Stimulated activated CD4-positive, alpha-beta T cell treated with anti-CD3 and anti-CD28 coated beads, TNF-alpha, amount 100 ng/mL, for 1 hour (primary cell): Measurements from ENCODE around the gene BMP6.

Source experiments
- DNase-seq, 3 donors: peaks; one replicate each; pipeline ENCODE4 v3.0.0-alpha.2; 2020; ENCODE audit warnings: low read depth in 3 of 3, low spot score in 1 of 3

The BMP6 gene

DNA sequence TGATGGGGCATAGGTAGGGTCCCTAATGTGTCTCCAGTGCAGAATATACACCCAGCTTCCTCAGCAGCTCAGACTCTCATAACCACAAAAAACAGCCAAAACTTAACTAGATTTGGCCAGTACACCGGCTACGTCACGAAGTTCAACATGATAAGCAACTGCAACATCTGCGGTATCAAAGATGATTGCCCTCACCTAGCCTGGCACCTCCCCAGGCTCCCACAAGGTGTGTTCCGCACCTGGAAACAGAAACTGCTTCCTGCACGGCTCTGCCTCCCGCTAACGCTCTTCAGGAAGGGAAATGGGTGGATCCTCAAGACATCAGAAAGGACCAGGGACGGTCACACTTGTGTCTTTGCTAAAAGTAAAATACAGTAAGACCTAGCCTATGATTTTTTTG is 175.2 kb downstream of the BMP6 start:
- no peak for DNase-seq

DNA sequence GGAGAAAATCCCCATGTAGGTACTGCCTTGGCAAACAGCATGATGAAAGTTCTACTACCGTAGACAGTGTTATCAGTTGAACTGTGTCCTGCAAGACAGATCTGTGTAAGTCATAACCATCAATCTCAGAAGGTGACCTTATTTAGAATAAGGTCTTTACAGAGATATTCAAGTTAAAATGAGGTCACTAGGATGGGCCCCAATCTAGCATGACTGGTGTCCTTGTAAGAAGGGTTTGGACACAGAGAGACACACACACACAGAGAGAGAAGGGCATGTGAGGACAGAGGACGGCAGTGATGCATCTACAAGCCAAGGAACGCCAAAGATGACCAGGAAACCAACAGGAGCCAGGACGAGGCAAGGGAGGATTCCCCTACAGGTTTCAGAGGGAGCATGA is 175.9 kb downstream of the BMP6 start:
- no peak for DNase-seq

DNA sequence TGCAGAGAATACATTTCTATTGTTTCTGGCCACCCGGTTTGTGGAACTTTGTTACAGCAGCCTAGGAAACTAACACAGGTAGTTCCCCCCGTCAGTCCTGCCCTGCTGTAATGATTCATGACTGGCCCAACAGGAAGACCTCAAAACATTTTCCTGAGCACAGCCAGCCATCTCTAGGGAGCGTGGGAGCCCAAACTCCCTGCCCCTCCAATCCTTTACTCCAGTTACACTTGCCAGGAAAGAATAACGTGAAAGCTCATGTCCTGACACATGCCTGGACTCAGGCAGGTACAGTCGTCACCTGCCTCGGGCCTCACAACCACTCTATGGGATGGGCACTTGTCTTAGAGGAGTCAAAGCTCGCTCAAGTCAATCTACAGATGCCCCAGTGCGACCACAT is 176.3 kb downstream of the BMP6 start:
- DNase-seq = no peak

DNA sequence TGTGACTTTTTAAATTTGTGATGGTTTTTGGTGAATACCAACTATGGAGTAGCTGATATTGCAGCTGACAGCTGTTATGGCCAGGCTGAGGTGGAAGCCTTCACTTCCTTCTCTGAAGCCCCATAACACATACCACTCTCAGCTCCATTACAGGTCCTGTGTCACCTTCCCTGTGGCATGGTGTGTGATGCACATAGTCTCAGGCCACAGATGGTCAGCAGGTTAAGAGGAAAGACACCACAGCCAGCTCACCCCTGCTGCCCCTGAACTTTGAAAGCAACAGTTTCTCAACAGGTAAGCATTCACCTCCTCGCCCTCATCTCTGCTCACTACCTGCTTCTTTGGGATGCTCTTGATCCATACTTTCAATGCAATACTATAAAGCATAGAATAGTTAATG is 177.0 kb downstream of the BMP6 start:
- no peak for DNase-seq

DNA sequence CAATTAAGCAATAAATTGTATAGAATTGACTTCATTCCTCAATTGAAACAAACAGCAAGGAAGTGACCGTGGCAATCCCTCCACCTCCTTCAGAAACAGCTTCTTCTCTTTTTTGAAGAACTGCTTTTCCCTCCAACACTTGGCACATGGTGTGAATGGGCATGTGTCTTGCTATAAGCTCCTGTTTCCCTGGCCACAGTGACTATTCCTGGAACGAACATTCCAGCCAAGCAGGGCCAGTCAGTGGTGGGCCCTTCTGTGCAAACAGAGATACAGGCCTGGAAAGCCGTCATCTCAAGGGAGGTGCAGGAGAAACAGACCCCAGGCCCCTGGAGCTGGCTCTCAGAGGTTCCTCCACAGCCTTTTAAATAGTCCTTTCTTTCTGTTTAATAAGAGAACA is 177.8 kb downstream of the BMP6 start:
- no peak for DNase-seq

DNA sequence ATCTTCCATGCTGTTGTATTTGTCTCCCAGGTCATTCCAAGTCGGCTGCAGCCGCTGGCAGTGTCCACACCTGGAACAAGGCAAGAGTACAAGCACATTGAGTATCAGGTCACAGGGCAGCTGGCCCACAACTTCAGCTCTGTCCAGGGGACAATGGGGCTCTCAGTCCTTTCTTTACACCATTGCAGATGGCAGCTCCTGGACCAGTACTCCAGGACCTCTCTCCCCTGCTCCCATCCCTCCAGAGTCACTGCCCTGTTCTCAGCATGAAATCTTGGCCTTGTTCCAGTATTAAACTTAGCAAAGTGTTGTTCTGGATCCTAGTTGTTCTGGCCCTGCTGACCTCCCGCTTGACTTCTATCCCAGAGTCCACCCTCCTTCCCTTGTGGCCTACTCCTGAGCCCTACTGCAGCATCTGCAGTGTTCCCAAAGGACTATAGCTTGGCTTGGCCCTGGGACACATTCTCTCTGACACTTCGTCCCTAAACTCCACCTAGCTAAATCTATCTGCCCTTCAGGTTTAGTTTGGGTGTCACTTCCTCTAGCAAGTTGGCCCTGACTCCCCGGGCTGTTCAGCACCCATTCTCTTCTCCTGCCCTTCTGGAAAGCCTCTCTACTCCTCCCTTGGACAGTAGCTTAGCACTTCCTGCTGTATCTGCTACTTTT is 178.9 kb downstream of the BMP6 start:
- DNase-seq = no peak

DNA sequence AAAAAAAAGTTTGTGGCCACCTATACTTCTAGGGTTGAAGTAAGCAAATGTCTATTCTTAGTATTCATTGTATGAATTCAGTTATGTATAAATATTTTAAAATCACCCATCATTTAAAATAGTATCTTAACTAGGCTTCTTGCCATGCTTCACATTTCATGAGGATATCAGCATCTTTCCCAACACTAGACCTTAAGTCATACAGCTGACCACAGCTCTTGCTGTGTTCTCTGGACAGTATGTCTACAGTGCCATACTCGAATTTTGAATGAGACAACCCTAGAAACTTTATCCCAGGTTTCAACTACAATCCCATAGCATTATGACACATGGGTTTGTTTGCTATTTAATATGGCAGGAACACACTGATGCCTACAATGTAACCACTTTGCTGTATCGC is 179.5 kb downstream of the BMP6 start:
- no peak for DNase-seq

DNA sequence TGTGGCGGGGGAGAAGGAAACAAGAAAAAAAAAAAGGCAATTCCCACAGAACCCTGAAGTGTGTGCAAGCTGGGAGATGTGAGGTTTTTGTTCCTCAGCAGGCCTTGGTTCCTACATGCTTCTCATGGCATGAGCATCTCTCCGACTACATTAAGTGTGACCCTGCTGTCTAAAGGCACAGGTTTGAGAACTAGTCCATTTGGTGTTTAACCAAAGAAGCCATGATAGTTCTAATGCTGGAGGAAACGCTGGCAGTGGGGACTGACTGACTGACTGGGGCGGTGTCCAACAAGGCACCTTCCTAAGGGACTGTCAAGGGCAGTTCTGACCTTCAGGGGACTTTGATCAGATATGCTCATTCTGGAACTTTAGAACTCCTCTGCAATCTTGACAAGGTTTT is 180.8 kb downstream of the BMP6 start:
- DNase-seq = no peak

DNA sequence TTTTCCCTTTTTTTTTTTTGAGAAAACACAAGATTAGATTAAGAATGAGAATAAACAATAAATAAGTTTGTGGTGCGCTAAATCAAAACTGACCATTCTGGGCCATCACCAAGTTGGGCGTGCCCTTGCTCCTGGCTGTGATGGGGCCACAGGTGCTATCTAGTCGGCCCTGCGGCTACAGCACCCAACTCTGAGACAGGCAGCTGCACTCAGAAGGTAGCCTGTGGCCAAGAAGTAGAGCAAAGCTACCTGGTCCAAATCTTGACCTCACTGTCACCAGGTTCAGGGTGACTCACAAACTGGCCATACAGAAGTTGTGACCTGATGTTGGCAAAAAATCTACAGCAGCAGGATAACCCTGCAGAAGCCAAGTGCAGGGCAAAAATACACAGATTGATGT is 181.3 kb downstream of the BMP6 start:
- no peak for DNase-seq

DNA sequence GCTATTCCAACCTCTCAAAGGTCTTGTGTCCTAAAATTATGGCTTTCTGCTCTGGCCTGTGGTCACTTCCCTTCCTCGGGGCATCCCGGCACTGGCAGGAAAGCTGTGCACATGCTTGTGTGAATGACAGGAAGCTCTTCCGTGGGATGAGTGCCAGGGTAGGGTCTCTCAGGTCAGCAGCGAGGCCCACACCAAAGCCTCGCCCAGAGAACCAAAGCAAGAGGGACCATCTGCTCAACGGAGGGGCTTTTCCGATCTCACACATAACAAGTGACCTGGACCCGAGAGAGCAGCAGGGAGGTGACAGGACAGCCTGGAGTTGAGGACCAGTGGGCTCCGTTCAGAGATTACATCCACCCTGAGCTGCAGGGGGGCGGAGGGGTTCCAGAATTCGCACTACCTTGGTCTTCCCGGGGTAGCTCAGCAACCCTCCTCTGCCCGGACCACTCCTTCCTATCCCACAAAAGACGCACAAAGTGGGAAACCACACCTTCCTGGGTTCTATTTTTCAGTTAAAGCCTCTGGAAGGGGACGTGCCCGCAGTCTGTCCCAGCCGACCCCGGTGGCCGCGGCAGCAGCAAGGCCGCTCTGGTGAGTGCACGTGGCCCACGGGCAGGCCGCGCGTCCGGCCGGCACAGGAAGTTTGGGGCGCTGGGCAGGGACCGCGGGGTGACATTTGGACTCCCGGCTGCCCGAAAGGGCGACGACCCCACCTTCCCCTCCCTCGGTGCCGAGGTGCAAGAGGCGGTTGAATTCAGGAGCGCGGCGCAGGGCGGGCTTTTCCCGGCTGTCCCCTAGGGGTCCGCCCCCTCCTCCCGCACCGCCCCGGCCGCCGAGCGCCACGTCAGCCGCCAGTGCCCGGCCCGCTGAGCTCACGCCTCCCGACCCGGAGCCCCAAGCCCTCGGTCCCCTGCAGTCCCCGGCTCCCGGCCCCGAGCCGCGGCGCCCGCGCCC is 183.7 kb downstream of the BMP6 start:
- peak in 1 of 3 donors; percentile 43 for DNase-seq

DNA sequence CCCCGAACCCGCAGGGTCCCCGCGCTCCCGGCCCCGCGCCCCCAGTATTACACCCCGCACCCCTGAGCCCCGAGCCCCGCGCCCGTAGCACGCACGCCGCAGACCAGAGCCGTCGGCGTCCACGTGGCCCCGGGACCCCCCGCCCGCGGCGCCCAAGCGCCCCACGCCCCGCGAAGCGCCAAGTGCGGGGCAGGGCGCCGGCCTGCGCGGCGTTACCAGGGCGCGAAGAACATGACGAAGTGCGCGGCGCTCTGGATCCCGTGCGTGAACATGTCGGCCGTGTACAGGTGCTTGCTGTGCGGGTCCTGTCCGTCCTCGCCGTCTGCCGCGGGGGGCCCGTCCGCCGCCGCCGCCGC is 184.4 kb downstream of the BMP6 start:
- DNase-seq = no peak

DNA sequence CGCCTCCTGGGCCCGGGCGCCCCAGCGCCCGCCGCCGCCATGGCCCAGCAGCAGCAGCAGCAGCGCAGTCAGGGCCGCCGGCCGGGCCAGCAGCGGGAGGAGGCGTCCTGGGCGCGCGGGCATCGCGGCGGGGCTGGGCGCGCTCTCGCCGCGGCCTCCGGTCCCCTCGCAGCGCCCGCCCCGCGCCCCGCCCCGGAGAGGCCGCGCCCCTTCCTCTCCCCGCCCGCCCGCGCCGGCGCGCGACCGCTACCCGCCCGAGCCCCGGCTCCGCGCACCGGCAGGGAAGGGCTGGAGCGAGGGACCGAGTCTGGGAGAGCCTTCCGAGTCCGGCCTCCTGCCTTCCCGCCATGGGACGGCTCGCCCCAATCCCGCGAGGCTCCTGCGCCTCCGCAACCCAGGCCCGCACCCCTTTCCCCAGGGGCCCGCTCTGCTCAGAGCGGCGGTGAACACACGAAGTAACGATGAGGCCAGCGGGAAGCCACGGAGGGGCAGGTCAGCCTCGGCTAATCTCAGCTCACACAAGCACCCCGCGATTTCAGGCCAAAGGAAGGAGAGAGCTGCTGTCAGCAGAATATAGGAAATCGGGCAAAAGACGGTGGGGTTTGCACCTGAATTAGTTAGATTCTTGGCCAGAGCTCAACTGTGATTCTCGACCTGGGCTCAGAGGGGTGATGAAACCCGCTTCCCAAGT is 184.9 kb downstream of the BMP6 start, which contains the start of gene TXNDC5:
Gene TXNDC5 (minus strand): TSS at position 135 of the 691 bp plus-strand sequence. CDS start 12 bp downstream, at position 123.
- peak in 2 of 3 donors; percentile 33 to 66 for DNase-seq

DNA sequence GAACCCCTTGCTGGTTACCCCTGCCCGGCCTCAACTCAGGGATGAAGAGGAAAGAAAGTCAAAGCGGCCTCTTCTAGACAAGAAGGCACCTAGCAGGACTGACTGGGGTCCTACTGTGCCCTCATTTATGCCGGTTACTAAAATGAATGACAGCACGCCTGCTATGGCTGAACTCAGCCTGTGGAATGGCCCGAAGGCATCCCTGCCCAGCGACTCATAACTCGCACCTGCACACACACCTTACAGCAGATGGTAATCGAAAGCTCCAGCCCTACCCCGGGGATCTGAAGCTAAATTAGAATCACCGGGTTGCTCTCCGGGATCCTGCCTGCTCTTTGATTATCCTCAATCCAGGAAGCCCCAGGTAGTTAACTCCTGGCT is 185.4 kb downstream of the BMP6 start:
- no peak for DNase-seq

DNA sequence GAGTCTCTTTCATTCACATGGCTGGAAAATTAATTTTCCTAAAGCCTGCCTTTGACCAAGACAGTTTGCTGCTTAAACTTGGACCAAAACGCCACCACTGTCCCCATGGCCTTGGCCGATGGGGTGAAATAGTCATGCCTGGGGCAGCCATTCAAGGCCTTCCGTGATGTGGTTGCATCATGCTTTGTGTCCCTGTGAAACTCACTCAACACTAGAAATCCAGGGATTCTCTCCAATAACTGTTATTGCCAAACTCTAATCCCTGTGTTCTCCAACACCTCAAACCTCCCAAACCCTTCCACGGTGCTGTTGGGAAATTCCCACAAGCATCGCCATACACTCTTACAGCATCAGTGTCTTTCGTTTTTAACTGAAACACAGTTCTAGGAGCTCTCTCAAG is 186.1 kb downstream of the BMP6 start:
- DNase-seq = no peak

DNA sequence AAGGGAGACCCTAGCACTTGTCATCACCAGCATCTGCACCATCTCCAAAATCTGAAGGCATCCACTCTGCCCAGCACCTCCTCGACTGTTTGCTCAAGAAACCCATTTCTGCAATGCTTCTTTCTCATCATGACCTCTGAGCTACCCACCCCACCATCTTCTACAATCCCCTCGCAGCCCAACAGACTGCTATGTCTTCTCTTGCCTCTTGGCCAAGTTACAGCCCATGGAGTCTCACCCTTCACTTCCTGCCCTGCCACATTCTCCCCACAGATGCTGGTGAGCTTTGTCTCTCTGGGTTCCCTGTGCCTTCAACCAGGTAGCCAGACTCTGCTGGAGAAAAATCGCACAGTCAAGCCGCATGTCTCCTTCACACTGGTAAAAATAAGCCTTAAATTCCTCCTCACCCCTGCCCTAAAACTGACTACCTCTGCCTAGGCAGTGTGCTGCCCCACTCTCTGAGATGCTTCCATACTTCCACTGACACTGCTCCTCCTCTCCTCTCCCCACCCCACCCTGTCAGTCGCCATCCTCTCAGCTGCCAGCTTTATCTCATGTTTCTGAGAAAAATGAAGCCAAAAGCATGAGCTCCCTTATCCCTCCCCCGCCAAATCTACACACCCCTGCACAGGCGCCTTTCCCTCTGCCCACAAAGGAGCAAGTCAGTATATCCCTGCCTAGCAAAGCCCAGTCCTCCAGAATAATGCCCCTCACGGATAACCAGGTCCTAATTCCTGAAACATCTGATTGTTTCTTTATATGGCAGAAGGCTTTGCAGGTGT is 187.0 kb downstream of the BMP6 start:
- no peak for DNase-seq

DNA sequence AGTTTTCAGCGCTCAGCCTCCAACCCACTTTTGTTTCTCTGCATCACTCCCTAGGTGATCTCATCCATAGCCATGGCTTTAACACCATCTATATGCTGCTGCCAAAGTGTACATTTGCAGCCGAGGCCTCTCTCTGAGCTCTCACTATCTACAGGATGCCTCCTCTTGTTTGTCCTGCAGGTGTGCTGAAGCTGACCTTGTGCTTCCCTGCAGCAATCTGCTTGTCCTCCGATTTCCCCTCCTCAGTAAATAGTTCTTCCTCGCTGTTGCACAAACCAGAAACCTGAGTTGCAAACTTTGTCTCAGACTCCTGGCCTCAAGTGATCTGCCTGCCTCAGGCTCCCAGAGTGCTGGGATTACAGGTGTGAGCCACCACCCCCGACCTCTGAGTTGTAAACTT is 188.4 kb downstream of the BMP6 start:
- no peak for DNase-seq

DNA sequence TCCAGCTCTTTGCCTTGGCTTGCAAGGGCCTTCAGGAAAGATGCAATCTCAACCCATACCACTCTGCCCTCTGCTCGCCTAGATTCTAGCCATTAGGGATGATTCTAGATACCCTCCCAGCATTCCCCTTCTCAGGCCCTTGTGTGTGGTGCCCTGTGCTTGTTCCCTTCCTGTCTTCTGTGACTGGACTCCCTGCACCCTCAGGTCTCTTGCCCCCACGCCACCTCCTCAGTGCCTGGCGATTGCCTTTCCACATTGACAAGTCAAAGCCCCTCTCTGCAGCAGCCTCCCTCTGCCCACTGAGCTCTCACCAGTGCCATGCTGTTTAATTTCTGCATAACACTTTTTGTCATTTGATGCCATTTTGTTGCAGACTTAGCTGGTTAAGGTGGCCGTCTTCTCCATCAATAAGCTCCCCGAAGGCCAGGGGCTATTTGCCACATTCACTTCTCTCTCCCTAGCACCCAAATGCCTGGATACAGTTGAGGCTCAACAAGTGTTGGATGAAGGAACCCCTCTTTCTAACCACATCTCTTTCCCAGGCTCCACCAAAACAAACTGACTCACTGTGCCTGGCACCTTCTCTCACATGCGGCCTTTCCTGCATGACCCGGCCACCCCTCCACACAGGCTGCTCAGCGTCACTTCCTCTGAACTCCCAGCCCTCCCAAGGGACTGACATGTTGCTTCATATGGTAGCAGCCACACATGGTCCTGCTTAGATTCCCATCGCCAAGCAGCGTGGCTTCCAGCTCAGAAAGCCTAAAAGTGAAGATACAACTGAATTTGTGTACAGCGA is 189.3 kb downstream of the BMP6 start:
- DNase-seq = no peak

DNA sequence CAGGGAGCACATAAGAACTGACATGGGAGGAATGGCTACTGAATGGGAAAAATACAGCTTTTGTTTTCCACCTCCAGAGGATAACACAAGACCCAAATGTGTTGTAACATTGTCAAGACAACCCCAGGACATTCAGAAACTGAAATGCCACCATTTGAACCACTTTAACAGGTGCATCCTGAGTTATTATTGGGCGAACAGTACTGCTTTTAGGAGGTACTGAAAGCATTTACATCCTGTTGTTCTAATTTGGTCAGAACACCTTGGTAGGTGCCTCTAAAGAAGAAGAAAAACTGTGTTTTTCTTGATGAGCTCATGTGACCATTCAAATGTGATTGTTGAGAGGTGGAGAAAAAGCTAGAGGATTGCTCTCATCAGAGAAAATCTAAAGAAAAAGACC is 191.1 kb downstream of the BMP6 start:
- no peak for DNase-seq

DNA sequence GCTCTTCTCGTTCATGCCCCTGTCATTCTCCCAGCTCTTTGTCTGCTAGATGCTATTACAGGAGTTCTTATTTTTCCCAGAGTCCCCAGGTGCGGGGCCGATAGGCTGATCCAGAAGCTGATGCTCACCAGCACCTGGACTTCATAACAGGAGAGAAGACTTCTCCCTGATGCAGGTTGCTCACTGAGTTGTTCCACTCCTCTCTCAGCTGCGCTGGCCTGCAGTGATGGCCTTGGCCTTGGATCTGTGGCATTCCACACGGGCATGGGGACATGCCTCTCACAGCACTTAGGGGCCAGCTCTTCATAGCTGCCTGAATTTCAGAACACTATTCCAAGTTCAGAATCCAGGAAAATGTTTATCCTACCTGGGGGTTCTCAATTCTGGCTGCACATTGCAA is 191.8 kb downstream of the BMP6 start:
- no peak for DNase-seq

DNA sequence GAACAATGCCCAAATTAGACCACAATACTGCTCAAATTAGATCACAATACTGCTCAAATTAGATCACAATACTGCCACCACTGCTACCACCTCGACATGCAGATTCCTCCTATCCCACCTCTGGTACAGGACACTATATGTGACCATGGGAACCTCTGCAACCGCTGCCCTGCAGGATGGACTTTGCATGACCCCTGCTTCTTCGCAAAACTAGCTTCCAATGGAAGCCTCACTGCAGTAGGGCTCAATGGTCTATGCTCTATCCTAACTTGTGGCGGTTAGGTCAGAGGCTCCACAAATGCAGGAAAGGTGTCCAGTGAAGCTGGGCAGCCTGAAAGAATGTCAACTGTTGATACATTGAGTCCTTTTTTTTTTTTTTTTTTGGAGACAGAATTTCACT is 192.5 kb downstream of the BMP6 start:
- DNase-seq = no peak
